ENCODE data around the gene PKNOX2. TPM values are rescaled to one million over a fixed set of nuclear protein-coding genes. Genes with fewer than 3 reads are reported as not detected.

The PKNOX2 gene
- total and polyA plus RNA-seq, 9 of the 15 experiments (the other 6 are each of a cell fraction or from before 2014, with no cell fraction given): not detected

DNA sequence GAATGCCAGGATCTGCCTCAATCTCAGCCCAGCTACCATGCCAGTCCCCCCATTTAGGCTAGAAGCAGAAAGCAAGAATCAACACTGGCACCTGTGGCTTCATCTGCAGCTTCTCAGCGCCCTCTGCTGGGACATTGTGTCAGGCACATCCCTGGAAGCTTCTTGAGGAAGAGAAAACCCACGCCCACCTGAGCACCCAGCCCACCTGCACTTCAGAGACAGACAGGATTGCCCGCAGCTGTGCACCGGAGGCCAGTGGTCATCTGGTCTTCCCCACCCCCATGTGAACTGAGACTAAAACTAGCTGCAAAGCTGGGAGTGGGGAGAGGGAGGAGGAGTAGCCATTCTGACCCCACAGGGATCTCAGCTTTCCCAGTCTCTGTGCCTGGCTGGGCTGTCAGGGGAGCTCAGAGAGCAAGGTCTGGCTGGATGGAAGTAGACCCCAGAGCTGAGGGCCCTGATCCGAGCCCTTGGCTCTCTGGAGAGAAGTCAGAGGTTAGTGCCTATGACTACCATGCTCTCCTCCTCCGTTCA lies 264.7 kb downstream of the PKNOX2 start (continued):
- TF ChIP-seq, protein P1, sequence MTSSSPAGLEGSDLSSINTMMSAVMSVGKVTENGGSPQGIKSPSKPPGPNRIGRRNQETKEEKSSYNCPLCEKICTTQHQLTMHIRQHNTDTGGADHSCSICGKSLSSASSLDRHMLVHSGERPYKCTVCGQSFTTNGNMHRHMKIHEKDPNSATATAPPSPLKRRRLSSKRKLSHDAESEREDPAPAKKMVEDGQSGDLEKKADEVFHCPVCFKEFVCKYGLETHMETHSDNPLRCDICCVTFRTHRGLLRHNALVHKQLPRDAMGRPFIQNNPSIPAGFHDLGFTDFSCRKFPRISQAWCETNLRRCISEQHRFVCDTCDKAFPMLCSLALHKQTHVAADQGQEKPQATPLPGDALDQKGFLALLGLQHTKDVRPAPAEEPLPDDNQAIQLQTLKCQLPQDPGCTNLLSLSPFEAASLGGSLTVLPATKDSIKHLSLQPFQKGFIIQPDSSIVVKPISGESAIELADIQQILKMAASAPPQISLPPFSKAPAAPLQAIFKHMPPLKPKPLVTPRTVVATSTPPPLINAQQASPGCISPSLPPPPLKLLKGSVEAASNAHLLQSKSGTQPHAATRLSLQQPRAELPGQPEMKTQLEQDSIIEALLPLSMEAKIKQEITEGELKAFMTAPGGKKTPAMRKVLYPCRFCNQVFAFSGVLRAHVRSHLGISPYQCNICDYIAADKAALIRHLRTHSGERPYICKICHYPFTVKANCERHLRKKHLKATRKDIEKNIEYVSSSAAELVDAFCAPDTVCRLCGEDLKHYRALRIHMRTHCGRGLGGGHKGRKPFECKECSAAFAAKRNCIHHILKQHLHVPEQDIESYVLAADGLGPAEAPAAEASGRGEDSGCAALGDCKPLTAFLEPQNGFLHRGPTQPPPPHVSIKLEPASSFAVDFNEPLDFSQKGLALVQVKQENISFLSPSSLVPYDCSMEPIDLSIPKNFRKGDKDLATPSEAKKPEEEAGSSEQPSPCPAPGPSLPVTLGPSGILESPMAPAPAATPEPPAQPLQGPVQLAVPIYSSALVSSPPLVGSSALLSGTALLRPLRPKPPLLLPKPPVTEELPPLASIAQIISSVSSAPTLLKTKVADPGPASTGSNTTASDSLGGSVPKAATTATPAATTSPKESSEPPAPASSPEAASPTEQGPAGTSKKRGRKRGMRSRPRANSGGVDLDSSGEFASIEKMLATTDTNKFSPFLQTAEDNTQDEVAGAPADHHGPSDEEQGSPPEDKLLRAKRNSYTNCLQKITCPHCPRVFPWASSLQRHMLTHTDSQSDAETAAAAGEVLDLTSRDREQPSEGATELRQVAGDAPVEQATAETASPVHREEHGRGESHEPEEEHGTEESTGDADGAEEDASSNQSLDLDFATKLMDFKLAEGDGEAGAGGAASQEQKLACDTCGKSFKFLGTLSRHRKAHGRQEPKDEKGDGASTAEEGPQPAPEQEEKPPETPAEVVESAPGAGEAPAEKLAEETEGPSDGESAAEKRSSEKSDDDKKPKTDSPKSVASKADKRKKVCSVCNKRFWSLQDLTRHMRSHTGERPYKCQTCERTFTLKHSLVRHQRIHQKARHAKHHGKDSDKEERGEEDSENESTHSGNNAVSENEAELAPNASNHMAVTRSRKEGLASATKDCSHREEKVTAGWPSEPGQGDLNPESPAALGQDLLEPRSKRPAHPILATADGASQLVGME (CRISPR knock-in tag; IDR thresholded peaks at IDR 0.05): no peak
- peak in 1 of 2 experiments; percentile 39; a peak in 1 of 4 replicates for TF ChIP-seq RCOR1 (IDR thresholded peaks at IDR 0.05; ENCODE audit: borderline replicate concordance in 1 of 2, low read depth in 2 of 2, low read length in 2 of 2)
- TF ChIP-seq, protein P2, sequence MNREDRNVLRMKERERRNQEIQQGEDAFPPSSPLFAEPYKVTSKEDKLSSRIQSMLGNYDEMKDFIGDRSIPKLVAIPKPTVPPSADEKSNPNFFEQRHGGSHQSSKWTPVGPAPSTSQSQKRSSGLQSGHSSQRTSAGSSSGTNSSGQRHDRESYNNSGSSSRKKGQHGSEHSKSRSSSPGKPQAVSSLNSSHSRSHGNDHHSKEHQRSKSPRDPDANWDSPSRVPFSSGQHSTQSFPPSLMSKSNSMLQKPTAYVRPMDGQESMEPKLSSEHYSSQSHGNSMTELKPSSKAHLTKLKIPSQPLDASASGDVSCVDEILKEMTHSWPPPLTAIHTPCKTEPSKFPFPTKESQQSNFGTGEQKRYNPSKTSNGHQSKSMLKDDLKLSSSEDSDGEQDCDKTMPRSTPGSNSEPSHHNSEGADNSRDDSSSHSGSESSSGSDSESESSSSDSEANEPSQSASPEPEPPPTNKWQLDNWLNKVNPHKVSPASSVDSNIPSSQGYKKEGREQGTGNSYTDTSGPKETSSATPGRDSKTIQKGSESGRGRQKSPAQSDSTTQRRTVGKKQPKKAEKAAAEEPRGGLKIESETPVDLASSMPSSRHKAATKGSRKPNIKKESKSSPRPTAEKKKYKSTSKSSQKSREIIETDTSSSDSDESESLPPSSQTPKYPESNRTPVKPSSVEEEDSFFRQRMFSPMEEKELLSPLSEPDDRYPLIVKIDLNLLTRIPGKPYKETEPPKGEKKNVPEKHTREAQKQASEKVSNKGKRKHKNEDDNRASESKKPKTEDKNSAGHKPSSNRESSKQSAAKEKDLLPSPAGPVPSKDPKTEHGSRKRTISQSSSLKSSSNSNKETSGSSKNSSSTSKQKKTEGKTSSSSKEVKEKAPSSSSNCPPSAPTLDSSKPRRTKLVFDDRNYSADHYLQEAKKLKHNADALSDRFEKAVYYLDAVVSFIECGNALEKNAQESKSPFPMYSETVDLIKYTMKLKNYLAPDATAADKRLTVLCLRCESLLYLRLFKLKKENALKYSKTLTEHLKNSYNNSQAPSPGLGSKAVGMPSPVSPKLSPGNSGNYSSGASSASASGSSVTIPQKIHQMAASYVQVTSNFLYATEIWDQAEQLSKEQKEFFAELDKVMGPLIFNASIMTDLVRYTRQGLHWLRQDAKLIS (CRISPR knock-in tag; IDR thresholded peaks at IDR 0.05): no peak
- TF ChIP-seq ZNF449 (CRISPR knock-in tag; IDR thresholded peaks at IDR 0.05): no peak
- TF ChIP-seq ZNF778 (CRISPR knock-in tag; IDR thresholded peaks at IDR 0.05): no peak
- no peak for TF ChIP-seq PRPF4 (IDR thresholded peaks at IDR 0.05; ENCODE audit: insufficient read depth, low read depth, low read length, poor library complexity, severe bottlenecking)
- TF ChIP-seq SMC3 (conservative IDR thresholded peaks at IDR 0.05; ENCODE audit: insufficient read depth, low read depth, low read length): peak; percentile 36; the same call in 1 of the 2 replicates
- TF ChIP-seq ZNF766 (CRISPR knock-in tag; conservative IDR thresholded peaks at IDR 0.05): no peak
- no peak for TF ChIP-seq NR4A1 (CRISPR knock-in tag; IDR thresholded peaks at IDR 0.05)
- TF ChIP-seq NR4A1 (tag; IDR thresholded peaks at IDR 0.05): no peak
- no peak for TF ChIP-seq FOXJ2 (tag; IDR thresholded peaks at IDR 0.05)
- peak; percentile 24; the same call in 1 of the 2 replicates for TF ChIP-seq XRCC5 (IDR thresholded peaks at IDR 0.05; ENCODE audit: low read depth, low read length)
- TF ChIP-seq, protein P3, sequence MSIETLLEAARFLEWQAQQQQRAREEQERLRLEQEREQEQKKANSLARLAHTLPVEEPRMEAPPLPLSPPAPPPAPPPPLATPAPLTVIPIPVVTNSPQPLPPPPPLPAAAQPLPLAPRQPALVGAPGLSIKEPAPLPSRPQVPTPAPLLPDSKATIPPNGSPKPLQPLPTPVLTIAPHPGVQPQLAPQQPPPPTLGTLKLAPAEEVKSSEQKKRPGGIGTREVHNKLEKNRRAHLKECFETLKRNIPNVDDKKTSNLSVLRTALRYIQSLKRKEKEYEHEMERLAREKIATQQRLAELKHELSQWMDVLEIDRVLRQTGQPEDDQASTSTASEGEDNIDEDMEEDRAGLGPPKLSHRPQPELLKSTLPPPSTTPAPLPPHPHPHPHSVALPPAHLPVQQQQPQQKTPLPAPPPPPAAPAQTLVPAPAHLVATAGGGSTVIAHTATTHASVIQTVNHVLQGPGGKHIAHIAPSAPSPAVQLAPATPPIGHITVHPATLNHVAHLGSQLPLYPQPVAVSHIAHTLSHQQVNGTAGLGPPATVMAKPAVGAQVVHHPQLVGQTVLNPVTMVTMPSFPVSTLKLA (conservative IDR thresholded peaks at IDR 0.05): no peak
